Motor neuron (in vitro differentiated cells): Measurements from ENCODE around the gene CCHCR1. TPM values are rescaled to one million over a fixed set of nuclear protein-coding genes. Genes with fewer than 3 reads are reported as not detected.
A peak's percentile ranks its signal among the peaks of the same experiment; 100 is the strongest.
"Not testable (repeated sequence)": the region's sequence is repeated elsewhere in the genome, so short reads cannot be mapped to it uniquely, and the experiment has no call there.

Experiments
- ATAC-seq, 8 experiments: fragments of 200-7000 bp; cut with Tn5 transposase; replicated peaks in 6 of 8; 2 replicates each; pipeline ENCODE4 v1.8.0; 2021; ENCODE audit warnings: mild to moderate bottlenecking in 8 of 8, moderate library complexity in 8 of 8
- H3K27ac ChIP-seq, 2 donors: fragments of 250-450 bp; sonication (Bioruptor Pico); 2 replicates each; pipeline ENCODE4 v1.9.0; 2021; ENCODE audit warnings: antibody characterized with exemption in 2 of 2, mild to moderate bottlenecking in 2 of 2, moderate library complexity in 1 of 2
- H3K4me1 ChIP-seq, 2 donors: fragments of 250-450 bp; sonication (Bioruptor Pico); replicated peaks in 1 of 2; 2 replicates each; pipeline ENCODE4 v1.6.1; 2021; ENCODE audit warnings: antibody characterized with exemption in 2 of 2, mild to moderate bottlenecking in 2 of 2, moderate library complexity in 1 of 2
- H3K4me3 ChIP-seq, 5 donors: fragments of 250-450 bp; sonication (Bioruptor Pico); 2 replicates each; pipeline ENCODE4 v1.9.0; 2021; ENCODE audit warnings: antibody characterized with exemption in 5 of 5, mild to moderate bottlenecking in 5 of 5, moderate library complexity in 4 of 5
- WGBS, 10 experiments: fragments of 450-650 bp; shearing (Covaris generic); methylation state at CpG; one replicate each; pipeline ENCODE4 v1.0.0; 2022; 5-methylcytosine and 5-hydroxymethylcytosine counted together
- in situ Hi-C, 9 experiments: fragments of 400-800 bp; cut with MboI; loops; one replicate each; pipeline ENCODE4 v1.15.0; 2021; ENCODE audit warnings: low sequenced_read_pairs in 9 of 9, low pct_unique_long_range_greater_than_20kb in 2 of 9; ENCODE audit not compliant: unreplicated experiment in 9 of 9
- total RNA-seq, 8 experiments: library from RNA; unstranded; fragments of 300-600 nt; gene quantifications; 2 replicates each; pipeline versions ENCODE4 v1.2.3 to v1.2.4, GENCODE V29; 2022

Gene CCHCR1
- total RNA-seq, 8 experiments from 2014 or later, result 12.1 to 33.8 (median 15.6) TPM

DNA sequence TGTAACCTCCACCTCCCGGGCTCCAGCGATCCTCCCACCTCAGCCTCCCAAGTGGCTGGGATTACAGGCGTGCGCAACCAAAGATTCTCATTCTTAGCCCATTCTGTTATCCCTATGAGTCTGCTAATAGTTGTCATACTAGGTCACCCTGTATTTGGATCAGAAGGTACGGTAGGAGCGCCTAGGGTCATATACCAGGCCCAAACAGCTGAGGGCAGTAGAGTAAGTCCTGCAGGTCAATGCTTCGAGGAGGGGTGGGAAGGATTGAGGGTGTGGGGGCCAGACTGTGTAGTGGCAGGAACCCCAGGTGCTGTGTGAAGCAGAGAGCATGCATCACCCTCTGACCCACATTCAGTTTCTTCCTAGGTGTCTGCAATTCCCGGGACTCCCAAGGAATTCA, 35.6 kb upstream of the CCHCR1 start:
- Histone ChIP-seq H3K4me3 (no peak overlapping the region), H3K4me1 (peaks cover 3 to 6% of the 10 kb centered on the region in 2 donors), H3K27ac (no peak overlapping the region)
- WGBS, 10 experiments, result 10 to 100% (median 82%) methylated on average over 1 to 3 of the region's 8 CpGs; no CpG with 5 or more reads in 4 of the 10 experiments
- ATAC-seq, result no peak
- in situ Hi-C loops, result loop anchor here in 1 of 9 experiments (5.0 to 10.0 kb wide), 2 partner anchors 56 to 172 kb away; partner anchors contain the start of gene PSORS1C2

DNA sequence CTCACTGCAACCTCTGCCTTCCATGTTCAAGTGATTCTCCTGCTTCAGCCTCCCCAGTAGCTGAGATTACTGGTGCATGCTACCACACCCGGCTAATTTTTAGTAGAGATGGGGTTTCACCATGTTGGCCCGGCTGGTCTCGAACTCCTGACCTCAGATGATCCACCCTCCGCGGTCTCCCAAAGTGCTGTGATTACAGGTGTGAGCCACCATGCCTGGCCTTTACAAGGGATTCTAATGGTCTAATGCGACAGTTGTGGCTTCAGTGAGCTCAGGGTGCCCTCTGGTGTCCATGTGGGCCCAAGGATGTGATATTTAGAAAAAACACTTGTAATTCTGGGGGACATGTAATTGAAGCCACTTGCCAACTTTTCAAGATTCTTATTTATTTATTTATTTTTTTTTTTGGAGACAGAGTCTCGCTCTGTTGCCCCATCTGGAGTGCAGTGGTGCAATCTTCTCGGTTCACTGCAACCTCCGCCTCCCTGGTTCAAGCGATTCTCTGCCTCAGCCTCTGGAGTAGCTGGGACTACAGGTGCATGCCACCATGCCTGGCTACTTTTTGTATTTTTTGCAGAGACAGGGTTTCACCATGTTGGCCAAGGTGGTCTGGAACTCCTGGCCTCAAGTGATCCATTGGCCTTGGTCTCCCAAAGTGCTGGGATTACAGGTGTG, 35.0 kb upstream of the CCHCR1 start:
- WGBS, 10 experiments, result 10 to 89% (median 60%) methylated on average over 2 to 10 of the region's 10 CpGs; no CpG with 5 or more reads in 1 of the 10 experiments
- H3K27ac ChIP-seq, H3K4me1 ChIP-seq, H3K4me3 ChIP-seq: not testable (repeated sequence)
- ATAC-seq, result peak in 3 of 8 experiments; percentile 3 to 20 (median 10)
- in situ Hi-C loops, result loop anchor here in 1 of 9 experiments (5.0 to 10.0 kb wide), 2 partner anchors 55 to 172 kb away; partner anchors contain the start of gene PSORS1C2

DNA sequence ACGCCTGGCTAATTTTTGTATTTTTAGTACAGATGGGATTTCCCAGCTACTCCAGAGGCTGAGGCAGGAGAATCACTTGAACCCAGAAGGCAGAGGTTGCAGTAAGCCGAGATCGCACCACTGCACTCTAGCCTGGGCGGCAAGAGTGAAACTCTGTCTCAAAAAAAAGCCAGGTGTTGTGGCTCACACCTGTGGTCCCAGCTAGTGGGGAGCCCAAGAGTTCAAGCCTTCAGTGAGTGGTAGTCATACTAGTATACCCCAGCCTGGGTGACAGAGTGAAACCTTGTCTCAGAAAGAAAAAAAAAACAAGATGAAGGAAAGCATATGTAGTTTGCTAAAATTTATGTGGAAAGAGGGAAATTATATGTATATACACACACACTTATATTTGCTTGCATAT, 32.9 kb upstream of the CCHCR1 start:
- H3K4me3 ChIP-seq, result no peak overlapping the region
- whole genome bisulfite sequencing, 10 experiments, result 0 to 88% (median 79%) methylated on average over 1 to 4 of the region's 4 CpGs; no CpG with 5 or more reads in 5 of the 10 experiments
- no peaks in the 10 kb centered on the region for H3K4me1 ChIP-seq
- no peak overlapping the region for H3K27ac ChIP-seq
- no peak for ATAC-seq
- in situ Hi-C loops, result loop anchor here in 1 of 9 experiments (5.0 to 10.0 kb wide), 2 partner anchors 53 to 174 kb away; partner anchors contain the start of gene PSORS1C2

DNA sequence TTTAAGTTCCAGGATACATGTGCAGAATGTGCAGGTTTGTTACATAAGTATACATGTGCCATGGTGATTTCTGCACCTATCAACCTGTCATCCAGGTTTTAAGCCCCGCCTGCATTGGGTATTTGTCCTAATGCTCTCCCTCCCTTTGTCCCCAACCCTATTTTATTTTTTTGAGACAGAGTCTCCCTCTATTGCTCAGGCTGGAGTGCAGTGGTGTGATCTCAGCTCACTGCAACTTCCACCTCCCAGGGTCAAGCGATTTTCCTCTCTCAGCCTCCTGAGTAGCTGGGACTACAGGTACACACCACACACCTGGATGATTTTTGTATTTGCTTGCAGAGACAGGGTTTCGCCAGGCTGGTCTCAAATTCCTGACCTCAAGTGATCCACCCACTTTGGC, 31.6 kb upstream of the CCHCR1 start:
- in situ Hi-C loops, H3K4me3 ChIP-seq, H3K4me1 ChIP-seq, H3K27ac ChIP-seq, ATAC-seq: not testable (repeated sequence)
- WGBS, 10 experiments, result 67 to 100% (median 82%) methylated on average over 1 to 3 of the region's 3 CpGs

DNA sequence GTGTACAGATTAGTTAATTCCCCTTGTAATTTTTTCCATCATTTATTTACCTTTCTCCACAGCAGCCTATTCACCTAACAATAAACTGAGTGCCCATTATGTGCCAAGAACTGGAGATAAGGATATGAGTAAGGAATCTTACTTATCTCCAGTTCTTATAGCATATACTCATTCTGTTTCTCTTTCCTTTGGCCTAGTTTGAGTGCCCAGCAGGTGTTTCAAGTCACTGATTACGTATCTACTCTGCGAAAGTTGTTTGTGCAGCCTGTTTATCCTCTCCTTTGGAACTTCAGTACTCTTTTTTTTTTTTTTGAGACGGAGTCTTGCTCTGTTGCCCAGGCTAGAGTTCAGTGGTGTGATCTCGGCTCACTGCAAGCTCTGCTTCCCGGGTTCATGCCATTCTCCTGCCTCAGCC, 30.2 kb upstream of the CCHCR1 start:
- H3K4me1 ChIP-seq, result no peaks in the 10 kb centered on the region
- in situ Hi-C loops, result no loop called here
- H3K4me3 ChIP-seq, result no peak overlapping the region
- no peak for ATAC-seq
- no peak overlapping the region for H3K27ac ChIP-seq
- 73 to 100% (median 88%) methylated on average over 2 to 5 of the region's 5 CpGs for WGBS, 10 experiments

DNA sequence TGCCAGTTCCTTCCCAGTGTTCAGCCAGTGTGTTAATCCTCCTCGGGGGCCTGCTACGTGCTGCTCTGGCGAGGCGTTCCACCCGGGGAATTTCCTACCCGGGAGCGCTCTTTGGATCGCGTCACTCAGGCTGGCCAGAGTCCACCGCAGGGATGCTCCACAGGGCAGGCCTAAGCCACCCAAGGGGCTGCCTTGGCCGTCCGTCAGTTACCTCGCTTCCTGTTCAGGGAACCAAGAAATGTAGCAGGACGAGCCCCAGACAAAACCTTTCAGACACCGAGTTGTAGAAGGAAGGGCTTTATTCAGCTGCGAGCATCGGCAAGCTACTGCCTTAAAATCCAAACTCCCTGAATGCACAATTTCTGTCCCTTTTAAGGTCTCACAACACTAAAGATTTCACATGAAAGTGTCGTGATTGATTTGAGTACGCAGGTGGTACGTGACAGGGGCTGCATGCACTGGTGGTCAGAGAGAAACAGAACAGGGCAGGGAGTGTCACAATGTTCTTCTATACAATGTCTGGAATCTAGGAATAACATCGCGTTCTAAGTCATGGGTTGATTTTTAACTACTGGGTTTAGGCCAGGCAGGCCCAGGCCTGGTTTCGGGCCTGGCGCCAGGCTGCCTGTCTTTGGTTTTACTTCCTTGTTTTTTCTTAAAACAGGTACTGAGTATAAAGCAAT, 28.6 kb upstream of the CCHCR1 start:
- 50 to 93% (median 88%) methylated on average over 2 to 16 of the region's 24 CpGs; no CpG with 5 or more reads in 3 of the 10 experiments for WGBS, 10 experiments
- in situ Hi-C loops, result no loop called here
- no peak for ATAC-seq
- Histone ChIP-seq H3K4me1 (no peaks in the 10 kb centered on the region), H3K4me3 (no peak overlapping the region), H3K27ac (no peak overlapping the region)

DNA sequence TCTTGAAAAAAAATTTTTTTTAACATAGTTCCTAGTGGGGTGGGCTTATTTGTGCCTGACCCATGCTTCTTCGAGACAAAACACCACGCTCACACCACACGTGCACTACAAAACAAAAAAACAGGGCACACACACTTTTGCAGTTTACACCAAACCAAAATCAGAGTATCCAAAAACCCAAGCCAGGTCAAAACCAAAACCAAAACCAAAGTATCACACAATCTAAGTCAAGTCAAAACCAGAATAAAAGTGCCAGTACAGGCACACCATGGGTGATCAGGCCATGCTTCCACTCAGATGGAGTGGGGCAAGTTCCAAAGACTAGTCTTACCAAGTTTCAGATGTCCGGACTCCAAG, 28.1 kb upstream of the CCHCR1 start:
- 88 to 100% (median 99%) methylated on average over 1 to 4 of the region's 4 CpGs; no CpG with 5 or more reads in 4 of the 10 experiments for WGBS, 10 experiments
- H3K4me3 ChIP-seq, ATAC-seq, in situ Hi-C loops, H3K27ac ChIP-seq, H3K4me1 ChIP-seq: not testable (repeated sequence)

DNA sequence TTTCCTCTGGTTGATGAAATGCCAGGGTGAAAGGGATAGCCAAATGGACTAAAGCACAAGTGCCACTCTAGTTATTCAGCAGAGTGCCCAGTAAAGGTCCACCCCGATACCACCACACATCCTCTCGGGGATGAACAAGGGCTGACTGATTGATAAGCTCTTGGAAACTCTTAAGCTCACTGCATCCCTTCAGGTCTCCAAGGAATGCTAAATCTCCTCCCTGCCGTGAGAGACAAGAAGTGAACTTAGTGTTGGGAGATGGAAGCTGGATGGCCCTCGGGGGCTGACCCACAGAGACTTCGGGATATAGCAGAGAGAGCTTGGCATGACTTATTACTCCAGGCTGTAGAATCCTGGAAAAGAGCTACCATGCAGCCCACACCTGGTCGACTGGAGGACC, 26.3 kb upstream of the CCHCR1 start:
- in situ Hi-C loops, H3K4me1 ChIP-seq, ATAC-seq, H3K27ac ChIP-seq, H3K4me3 ChIP-seq: not testable (repeated sequence)
- 40 to 100% (median 95%) methylated on average over 1 to 2 of the region's 6 CpGs; no CpG with 5 or more reads in 6 of the 10 experiments for WGBS, 10 experiments

DNA sequence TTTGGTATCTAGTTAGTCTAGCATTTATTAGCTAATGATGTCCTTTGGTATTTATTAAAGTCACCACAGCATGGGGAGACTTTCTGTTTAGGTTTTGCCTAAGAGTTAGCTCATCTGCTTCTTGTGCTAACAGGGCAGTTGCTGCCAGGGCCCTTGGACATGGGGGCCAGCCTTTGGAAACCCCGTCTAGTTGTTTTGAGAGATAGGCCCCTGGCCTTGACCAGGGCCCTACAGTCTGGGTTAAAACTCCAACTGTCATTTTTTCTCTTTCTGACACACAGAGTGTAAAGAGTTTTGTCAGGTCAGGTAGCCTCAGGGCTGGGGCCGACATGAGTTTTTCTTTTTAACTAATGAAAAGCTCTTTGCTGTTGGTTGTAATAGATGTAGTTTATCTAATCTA, 25.7 kb upstream of the CCHCR1 start:
- ATAC-seq, H3K4me3 ChIP-seq, H3K27ac ChIP-seq, in situ Hi-C loops, H3K4me1 ChIP-seq: not testable (repeated sequence)
- 80 to 100% (median 91%) methylated on average over 1 to 2 of the region's 2 CpGs; no CpG with 5 or more reads in 6 of the 10 experiments for WGBS, 10 experiments

DNA sequence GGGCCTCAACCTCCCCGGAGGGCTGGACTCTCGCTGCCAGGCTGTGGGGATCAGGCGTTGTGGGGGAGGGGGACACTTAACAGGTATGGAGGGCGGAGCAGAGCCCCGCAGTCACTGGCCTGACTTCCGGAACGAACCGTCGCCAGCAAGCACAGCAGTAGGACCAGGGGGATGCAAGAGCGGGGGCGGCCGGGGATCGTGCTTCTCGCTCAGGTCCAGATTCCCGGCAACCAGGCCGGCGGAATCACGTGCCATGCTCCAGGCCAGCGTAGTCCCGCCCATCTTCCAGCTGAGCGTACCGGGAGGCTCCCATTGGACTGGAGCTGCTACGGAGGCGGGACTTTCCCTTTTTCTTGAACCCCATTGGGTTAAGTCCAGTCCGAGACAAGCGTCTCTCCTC, 22.9 kb upstream of the CCHCR1 start:
- ATAC-seq, result no peak
- in situ Hi-C loops, result no loop called here
- no peaks in the 10 kb centered on the region for H3K4me1 ChIP-seq
- H3K27ac ChIP-seq, result no peak overlapping the region
- H3K4me3 ChIP-seq, result no peak overlapping the region
- 80% methylated on average over 1 of the region's 26 CpGs; no CpG with 5 or more reads in 9 of the 10 experiments for WGBS, 10 experiments

DNA sequence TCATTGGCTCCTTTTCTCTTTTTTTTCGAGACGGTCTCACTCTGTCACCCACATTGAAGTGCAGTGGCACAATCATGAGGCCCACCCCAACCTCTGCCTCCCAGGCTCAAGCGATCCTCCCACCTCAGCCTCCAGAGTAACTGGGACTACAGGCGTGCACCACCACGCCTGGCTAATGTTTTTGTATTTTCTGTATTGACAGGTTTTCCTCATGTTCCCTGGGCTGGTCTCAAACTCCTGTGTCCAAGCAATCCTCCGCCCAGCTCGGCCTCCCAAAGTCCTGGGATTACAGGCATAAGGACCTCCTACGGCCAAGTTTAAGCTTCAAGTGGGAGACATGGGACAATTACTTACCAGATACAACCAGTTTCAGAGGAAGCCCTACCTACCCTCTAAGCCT, 22.3 kb upstream of the CCHCR1 start:
- Histone ChIP-seq H3K4me3 (no peak overlapping the region), H3K27ac (no peak overlapping the region)
- in situ Hi-C loops, result no loop called here

DNA sequence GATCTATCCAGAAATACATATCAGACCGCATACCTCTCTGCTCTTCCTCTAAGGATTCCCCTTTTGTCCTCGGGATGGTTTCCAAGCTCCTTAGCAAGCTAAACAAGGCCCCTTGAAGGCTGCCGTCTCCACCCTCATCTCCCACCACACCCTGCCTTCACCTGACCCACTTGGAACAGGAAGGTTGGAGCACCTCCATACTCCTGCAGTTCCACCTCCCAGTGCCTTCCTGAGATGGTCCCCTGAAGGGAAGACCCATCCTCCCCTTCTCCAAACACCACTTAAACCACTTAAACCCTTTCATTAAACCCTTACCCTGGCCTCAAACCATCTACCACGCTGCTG, 21.4 kb upstream of the CCHCR1 start:
- in situ Hi-C loops, result no loop called here
- WGBS, 10 experiments, result 0 to 94% (median 71%) methylated on average over 1 to 4 of the region's 4 CpGs; no CpG with 5 or more reads in 2 of the 10 experiments
- Histone ChIP-seq H3K4me3 (no peak overlapping the region), H3K27ac (no peak overlapping the region), H3K4me1 (no peaks in the 10 kb centered on the region)
- ATAC-seq, result no peak

More for the DNA sequence above, 22.3 kb upstream of the CCHCR1 start:
- WGBS, 10 experiments, result 40 to 100% (median 94%) methylated on average over 1 to 5 of the region's 8 CpGs; no CpG with 5 or more reads in 4 of the 10 experiments
- ATAC-seq, result no peak
- no peaks in the 10 kb centered on the region for H3K4me1 ChIP-seq

DNA sequence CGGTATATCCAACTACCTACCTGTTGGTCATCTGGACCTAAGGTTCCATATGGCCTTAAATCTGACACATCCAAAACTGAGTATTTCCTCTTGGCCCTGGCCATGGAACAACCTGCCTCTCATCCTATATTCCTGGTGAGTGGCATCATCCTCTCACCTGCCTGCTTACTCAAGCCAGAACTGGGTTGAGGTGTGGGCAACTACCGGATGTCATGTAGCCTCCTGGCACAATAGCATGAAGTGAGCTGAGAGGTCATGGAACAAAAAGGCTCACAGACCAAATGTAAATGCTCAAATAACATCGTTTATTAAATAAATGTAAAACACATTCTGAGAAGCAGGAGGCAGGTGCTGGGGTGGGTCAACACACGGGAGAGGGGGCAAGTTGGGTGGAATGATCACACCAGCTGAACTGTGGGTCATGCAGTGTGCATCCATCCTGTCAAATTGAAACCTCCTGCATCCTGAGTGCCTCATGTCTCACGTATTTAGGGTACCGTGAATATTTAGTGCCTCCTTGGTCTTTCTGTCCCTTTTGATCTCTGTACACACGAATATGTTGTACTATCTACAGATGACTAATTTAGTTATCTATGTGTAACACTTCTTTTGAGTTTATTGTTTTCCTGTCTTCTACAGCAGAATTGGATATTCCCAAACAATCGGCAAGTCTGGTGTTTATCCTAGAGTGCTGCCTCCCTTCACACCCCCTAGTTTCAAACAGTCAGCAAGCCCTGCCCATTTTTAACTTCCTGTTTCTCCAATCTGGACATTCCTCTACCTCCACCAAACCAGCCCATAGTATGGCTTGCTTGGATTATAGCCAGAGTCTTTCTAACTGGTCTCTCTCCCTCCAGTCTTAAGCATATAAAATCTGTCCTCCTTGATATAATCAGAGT, 20.8 kb upstream of the CCHCR1 start:
- in situ Hi-C loops, result no loop called here
- WGBS, 10 experiments, result 44 to 89% (median 82%) methylated on average over 1 to 6 of the region's 8 CpGs; no CpG with 5 or more reads in 1 of the 10 experiments
- Histone ChIP-seq H3K4me1 (no peaks in the 10 kb centered on the region), H3K27ac (no peak overlapping the region), H3K4me3 (no peak overlapping the region)
- no peak for ATAC-seq
